NCI-H146 (cell line): ENCODE results near the gene GNAS-AS1.

ENCODE experiments used
- DNase-seq: peaks from one replicate; lab custom pipeline; 2025; lab: John Stamatoyannopoulos, UW

The GNAS-AS1 gene

GRCh38 chr20:58855506-58856389 lies 5.0 kb upstream of the GNAS-AS1 start:
- DNase-seq = no peak

DNA sequence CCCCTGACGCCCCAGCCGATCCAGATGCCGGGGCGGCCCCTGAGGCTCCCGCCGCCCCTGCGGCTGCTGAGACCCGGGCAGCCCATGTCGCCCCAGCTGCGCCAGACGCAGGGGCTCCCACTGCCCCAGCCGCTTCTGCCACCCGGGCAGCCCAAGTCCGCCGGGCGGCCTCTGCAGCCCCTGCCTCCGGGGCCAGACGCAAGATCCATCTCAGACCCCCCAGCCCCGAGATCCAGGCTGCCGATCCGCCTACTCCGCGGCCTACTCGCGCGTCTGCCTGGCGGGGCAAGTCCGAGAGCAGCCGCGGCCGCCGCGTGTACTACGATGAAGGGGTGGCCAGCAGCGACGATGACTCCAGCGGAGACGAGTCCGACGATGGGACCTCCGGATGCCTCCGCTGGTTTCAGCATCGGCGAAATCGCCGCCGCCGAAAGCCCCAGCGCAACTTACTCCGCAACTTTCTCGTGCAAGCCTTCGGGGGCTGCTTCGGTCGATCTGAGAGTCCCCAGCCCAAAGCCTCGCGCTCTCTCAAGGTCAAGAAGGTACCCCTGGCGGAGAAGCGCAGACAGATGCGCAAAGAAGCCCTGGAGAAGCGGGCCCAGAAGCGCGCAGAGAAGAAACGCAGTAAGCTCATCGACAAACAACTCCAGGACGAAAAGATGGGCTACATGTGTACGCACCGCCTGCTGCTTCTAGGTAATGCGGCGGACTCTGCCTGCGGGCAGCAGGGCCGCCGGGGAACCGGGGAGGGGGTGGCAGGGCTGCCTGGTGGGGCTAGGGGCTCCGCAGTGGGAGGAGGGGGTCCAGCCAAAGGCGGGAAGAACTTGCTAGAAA lies 4.2 kb upstream of the GNAS-AS1 start:
- DNase-seq = no peak

- DNase-seq = no peak
Measured at GRCh38 chr20:58853976-58854637, 3.4 kb upstream of the GNAS-AS1 start.

GRCh38 chr20:58853466-58853865 lies 2.8 kb upstream of the GNAS-AS1 start:
- no peak for DNase-seq

DNA sequence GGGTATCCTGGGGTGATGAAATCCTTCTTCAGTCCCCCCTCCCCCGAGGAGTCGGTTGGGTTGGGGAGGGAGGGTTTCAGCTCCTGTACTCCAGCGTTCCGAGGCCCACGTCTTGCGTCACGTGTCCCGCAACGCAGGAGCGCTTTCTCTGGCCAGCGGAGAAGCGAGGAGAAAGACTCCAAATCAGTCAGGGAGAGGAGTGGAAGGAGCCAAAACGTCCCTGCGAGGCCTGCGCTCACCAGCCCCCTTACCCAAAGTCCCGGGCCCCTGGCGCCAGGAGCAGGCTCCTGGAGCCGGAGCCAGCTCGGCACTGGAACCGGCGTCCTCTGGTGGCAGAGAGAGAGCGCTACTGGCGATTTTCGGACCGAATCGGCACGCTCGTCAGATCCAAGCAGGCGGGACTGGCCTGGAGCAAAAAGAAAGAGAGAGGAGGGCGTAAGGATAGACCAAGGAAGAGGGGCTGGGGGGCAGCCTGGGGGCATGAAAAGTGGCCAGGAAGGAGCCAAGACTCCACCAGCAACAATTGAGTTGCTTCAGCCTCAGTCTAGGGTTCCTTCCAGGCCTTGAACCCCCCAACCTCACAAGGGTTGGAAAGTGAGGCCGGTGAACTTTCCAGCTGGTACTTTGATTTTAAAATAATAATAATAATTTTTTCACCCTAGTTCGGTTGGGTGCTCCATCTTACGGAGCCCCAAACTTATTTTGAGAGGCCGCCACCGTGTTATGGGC lies 2.0 kb upstream of the GNAS-AS1 start, which contains the start of gene GNAS:
Gene GNAS (plus strand): TSS at position 174 of the 729 bp plus-strand sequence.
- no peak for DNase-seq

DNA sequence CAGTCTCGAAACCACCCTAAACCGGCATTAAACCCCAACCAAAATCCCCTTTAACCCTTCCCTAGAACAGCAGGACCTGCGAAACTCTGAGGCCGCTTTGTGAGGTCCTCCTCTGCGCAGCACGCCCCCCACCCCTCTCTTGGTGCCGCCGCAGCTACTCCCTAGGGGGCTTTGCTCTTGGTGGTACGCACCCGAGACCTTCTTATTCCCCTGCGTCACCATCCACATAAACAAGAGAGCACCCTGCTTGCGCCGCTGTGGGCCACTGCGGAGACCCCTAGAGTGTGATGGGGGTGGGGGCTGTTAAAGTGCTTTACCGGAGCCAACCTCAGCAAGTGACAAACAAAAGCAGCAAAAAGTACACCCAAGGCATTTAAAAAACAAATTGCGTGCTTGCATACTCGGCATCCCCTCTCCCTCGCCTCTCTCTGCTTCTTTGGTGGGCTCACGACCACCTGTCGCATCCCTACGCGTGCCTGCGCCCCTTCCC lies 1.3 kb upstream of the GNAS-AS1 start:
- DNase-seq = no peak

GRCh38 chr20:58851221-58851968 lies 693 bp upstream of the GNAS-AS1 start:
- DNase-seq = no peak

DNA sequence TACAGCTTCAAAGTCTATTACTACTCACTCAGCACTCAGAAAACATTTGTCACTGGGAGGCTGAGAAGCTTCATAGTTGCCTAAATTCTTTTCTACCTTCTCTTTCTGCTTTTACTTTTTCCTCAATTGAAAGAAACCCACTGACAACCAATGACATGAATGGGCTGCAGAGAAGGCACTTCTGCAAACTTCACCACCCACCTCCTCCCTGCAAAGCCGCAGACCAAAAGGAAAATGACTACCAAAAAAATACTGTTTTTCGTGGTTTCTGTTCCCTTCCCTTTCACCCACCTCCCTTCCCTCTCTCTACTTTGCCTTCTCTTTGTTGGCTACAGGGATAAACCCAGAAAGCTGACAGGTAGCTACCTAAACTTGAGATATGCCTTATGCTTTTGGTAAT lies 3.2 kb downstream of the GNAS-AS1 start:
- no peak for DNase-seq

DNA sequence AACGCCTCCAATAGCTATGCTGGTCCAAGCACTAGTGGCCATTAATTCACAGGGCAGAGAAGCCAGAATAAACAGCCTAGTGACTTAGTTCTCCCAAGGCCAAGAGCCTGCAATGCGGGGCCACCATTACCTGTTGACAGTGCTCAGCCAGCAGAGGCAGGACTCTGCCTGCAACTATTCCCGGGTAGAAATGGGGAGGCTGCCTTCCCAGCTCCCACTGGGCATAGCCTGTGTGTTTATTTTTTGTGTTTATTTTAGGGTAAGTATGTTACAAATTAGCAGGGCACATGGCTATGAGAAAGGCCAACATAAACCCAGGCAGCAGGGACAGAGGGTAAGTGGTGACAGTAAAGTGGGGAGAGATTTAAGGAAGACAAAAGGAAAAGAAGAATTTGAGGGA lies 5.0 kb downstream of the GNAS-AS1 start:
- no peak for DNase-seq

- DNase-seq = no peak
Measured at GRCh38 chr20:58843128-58843556, 7.6 kb downstream of the GNAS-AS1 start.

DNA sequence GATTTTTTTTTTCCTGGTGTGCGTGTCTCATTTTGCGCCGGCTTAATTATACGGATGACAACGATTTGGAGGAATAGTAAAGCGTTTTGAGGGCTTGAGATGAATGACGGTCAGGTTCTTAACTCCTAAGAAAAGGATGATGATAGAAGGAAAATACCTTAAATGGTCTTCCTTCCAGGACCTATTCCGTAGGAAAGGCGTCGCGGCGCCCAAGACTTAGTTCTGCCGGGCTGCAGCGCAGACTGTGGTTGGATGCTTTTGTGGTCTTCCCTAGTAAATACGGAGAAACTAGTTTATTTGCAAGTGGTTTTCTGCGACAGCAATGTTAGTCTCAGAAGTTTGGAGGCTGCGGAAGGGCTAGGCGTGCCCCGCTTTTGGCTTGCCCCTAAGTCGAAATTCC lies 8.4 kb downstream of the GNAS-AS1 start:
- DNase-seq = no peak

- DNase-seq = no peak
Measured at GRCh38 chr20:58841539-58842264, 9.0 kb downstream of the GNAS-AS1 start.

DNA sequence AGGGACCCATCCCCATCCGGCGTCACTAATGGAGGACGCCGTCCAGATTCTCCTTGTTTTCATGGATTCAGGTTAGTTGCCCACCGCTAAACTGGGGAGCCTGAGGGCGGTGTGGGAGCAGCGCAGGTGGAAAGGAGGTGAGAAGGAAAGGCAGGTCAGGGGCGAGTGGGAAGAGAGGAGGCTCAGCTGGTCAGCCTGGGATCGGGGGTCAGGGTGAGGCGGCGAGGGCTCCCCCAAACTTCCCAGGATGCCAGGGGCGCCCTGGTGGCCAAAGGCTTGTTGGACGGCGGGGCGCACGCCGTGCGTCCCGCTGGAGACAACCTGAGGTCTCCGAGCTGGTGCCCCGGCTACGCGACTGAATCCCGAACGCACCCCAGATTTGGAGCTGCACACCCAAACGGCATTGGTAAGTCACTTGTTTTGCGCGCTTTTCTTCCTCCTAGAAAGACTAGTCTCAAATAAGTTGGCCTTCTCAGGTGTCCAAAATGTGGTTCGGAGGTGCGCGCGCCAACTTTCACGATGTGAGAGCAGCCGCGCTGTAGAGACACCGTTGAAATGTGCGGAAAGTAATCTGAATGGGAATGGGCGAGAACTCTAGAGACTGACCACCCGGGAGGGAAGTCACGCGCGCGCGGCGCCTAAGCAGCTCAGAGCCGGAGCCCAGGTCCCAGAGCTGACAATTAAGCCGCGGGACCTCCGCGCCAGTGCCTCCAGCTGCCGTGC lies 9.7 kb downstream of the GNAS-AS1 start:
- DNase-seq = no peak

DNA sequence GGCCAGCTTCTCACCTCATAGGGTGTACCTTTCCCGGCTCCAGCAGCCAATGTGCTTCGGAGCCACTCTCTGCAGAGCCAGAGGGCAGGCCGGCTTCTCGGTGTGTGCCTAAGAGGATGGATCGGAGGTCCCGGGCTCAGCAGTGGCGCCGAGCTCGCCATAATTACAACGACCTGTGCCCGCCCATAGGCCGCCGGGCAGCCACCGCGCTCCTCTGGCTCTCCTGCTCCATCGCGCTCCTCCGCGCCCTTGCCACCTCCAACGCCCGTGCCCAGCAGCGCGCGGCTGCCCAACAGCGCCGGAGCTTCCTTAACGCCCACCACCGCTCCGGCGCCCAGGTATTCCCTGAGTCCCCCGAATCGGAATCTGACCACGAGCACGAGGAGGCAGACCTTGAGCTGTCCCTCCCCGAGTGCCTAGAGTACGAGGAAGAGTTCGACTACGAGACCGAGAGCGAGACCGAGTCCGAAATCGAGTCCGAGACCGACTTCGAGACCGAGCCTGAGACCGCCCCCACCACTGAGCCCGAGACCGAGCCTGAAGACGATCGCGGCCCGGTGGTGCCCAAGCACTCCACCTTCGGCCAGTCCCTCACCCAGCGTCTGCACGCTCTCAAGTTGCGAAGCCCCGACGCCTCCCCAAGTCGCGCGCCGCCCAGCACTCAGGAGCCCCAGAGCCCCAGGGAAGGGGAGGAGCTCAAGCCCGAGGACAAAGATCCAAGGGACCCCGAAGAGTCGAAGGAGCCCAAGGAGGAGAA lies 10.5 kb downstream of the GNAS-AS1 start:
- DNase-seq = no peak

- DNase-seq = peak; percentile 33
Measured at GRCh38 chr20:58839474-58839874, 11.2 kb downstream of the GNAS-AS1 start.

GRCh38 chr20:58838174-58838573 lies 12.5 kb downstream of the GNAS-AS1 start:
- DNase-seq = no peak

- no peak for DNase-seq
Measured at GRCh38 chr20:58837717-58838116, 13.0 kb downstream of the GNAS-AS1 start.

GRCh38 chr20:58836616-58837204 lies 14.0 kb downstream of the GNAS-AS1 start:
- no peak for DNase-seq
